RWPE2 (cell line): ENCODE measurements around the gene COL10A1.

Source experiments
- ATAC-seq: fragments of 200-7000 bp; cut with Tn5 transposase; 3 replicates; pipeline ENCODE4 v1.9.1; 2021; ENCODE audit warnings: low read depth
- DNase-seq: peaks from one replicate; pipeline ENCODE4 v3.0.0-alpha.2; 2020; ENCODE audit warnings: low spot score
- H3K27ac ChIP-seq: fragments of 450-650 bp; 2 replicates; pipeline ENCODE4 v1.5.1; 2017; ENCODE audit warnings: mild to moderate bottlenecking; ENCODE audit not compliant: poor library complexity, severe bottlenecking
- H3K27me3 ChIP-seq: fragments of 250-450 bp; sonication (Bioruptor Pico); 2 replicates; pipeline ENCODE4 v1.5.1; 2021; ENCODE audit warnings: mild to moderate bottlenecking, moderate library complexity; ENCODE audit not compliant: insufficient read depth, poor library complexity, severe bottlenecking
- H3K36me3 ChIP-seq: fragments of 250-450 bp; sonication (Bioruptor Pico); 2 replicates; pipeline ENCODE4 v1.5.1; 2020; ENCODE audit warnings: low read depth, mild to moderate bottlenecking, moderate library complexity
- H3K4me1 ChIP-seq: fragments of 250-450 bp; sonication (Bioruptor Pico); 2 replicates; pipeline ENCODE4 v1.5.1; 2021; ENCODE audit warnings: mild to moderate bottlenecking, moderate library complexity; ENCODE audit not compliant: insufficient read depth, poor library complexity, severe bottlenecking
- H3K4me3 ChIP-seq: fragments of 250-450 bp; sonication (Bioruptor Pico); 2 replicates; pipeline ENCODE4 v1.5.1; 2021; ENCODE audit warnings: mild to moderate bottlenecking, moderate library complexity; ENCODE audit not compliant: severe bottlenecking
- H3K9me3 ChIP-seq: fragments of 250-450 bp; sonication (Bioruptor Pico); 2 replicates; pipeline ENCODE4 v1.5.1; 2021; ENCODE audit warnings: mild to moderate bottlenecking, moderate library complexity; ENCODE audit not compliant: severe bottlenecking
- CTCF ChIP-seq: fragments of 450-650 bp; IDR thresholded peaks from one replicate; pipeline ENCODE4 v1.5.1; 2017; ENCODE audit warnings: mild to moderate bottlenecking, moderate library complexity; ENCODE audit not compliant: poor library complexity, severe bottlenecking

Gene COL10A1

GRCh38 chr6:116113386-116113785, 12.5 kb downstream of the COL10A1 start:
- Histone ChIP-seq H3K4me1 (no peaks in the 10 kb centered on the region), H3K36me3 (peaks cover 83% of the 10 kb centered on the region), H3K27me3 (no peaks in the 10 kb centered on the region), H3K4me3 (no peak overlapping the region), H3K9me3 (no peaks in the 10 kb centered on the region), H3K27ac (no peak overlapping the region)
- no peak for DNase-seq
- no peak for ATAC-seq
- no peak for TF ChIP-seq CTCF

GRCh38 chr6:116111552-116112528, 14.1 kb downstream of the COL10A1 start:
- peak; percentile 70 for TF ChIP-seq CTCF
- ATAC-seq = peak; percentile 64
- H3K4me3 ChIP-seq = no peak overlapping the region

GRCh38 chr6:116108836-116109235, 17.1 kb downstream of the COL10A1 start:
- H3K4me1 ChIP-seq = peaks cover 8% of the 10 kb centered on the region
- no peak overlapping the region for H3K27ac ChIP-seq
- H3K4me3 ChIP-seq = no peak overlapping the region
- no peaks in the 10 kb centered on the region for H3K27me3 ChIP-seq
- no peaks in the 10 kb centered on the region for H3K9me3 ChIP-seq
- ATAC-seq (no peak), DNase-seq (no peak)
- peaks cover 66% of the 10 kb centered on the region for H3K36me3 ChIP-seq
- no peak for TF ChIP-seq CTCF

More at GRCh38 chr6:116111552-116112528, 14.1 kb downstream of the COL10A1 start:
- Histone ChIP-seq H3K27ac (no peak overlapping the region), H3K36me3 (peaks cover 82% of the 10 kb centered on the region), H3K4me1 (no peaks in the 10 kb centered on the region), H3K9me3 (no peaks in the 10 kb centered on the region), H3K27me3 (no peaks in the 10 kb centered on the region)
- DNase-seq = no peak

- H3K4me1 ChIP-seq = peaks cover 8% of the 10 kb centered on the region
- DNase-seq (no peak), ATAC-seq (no peak)
- no peaks in the 10 kb centered on the region for H3K9me3 ChIP-seq
- no peak overlapping the region for H3K27ac ChIP-seq
- no peak overlapping the region for H3K4me3 ChIP-seq
- H3K36me3 ChIP-seq = peaks cover 41% of the 10 kb centered on the region
- no peaks in the 10 kb centered on the region for H3K27me3 ChIP-seq
- no peak for TF ChIP-seq CTCF
Measured at GRCh38 chr6:116106146-116106545, 19.8 kb downstream of the COL10A1 start.

GRCh38 chr6:116105247-116105646, 20.7 kb downstream of the COL10A1 start:
- Histone ChIP-seq H3K36me3 (peaks cover 32% of the 10 kb centered on the region), H3K9me3 (no peaks in the 10 kb centered on the region), H3K4me3 (no peak overlapping the region), H3K4me1 (peaks cover 8% of the 10 kb centered on the region), H3K27ac (no peak overlapping the region), H3K27me3 (no peaks in the 10 kb centered on the region)
- DNase-seq (no peak), ATAC-seq (no peak)
- TF ChIP-seq CTCF = no peak
